Measurements from ENCODE around the gene APOD.

Gene APOD

DNA sequence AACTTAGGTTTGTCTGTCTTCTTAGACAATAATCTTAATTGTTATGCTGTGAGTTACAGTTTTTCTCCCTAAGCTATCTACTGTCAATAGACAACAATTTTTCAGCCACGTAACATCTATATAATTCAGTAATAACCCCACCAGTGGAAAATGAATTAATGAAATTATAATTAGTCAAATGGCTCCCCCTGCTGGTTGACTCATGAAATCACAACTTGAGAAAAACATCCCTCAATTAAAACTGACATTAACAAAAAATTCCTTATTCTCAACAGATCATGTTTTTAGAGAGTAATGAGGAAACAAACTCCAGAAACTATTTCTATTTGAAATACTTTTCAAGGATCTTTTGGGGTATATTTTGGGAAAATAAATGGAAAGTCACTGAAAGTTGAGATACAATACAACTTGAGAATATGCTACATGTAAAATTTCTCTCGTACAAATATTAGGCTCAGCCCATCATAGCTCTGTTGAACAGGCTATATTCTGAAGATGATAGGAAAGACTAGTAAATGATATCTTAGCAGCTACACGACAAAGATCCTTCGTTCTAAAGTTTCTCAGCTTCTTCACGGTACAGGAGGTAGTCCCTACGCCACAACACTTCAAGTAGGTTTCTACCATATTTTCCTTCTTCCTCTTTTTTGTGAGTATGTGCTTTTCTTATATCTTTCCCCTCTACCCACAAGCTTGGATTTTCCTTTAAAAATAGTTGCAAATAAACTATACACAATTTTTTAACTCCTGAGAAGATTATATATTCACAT lies 61.3 kb downstream of the APOD start:
- peak; percentile 65 for DNase-seq

Data from CD4-positive, alpha-beta T cell treated with Interleukin-12 subunit alpha and Interleukin-12 subunit beta, for 1 hour (primary cell).